Fibroblast of lung (primary cell): ENCODE results near the gene CRB1. TPM values are rescaled to one million over a fixed set of nuclear protein-coding genes. Genes with fewer than 3 reads are reported as not detected.

Experiments used
- DNase-seq, 2 donors: peaks; one replicate each; pipeline versions ENCODE4 v3.0.0 to v3.0.0-alpha.2; 2010; ENCODE audit warnings: low read depth in 2 of 2
- H2AFZ ChIP-seq: 2 replicates; pipeline ENCODE4 v1.5.1; 2012; ENCODE audit warnings: low read length, control low read depth, inconsistent platforms
- H3K27ac ChIP-seq: 2 replicates; pipeline ENCODE4 v1.5.1; 2011; ENCODE audit warnings: low read length, control low read depth; ENCODE audit not compliant: insufficient read depth
- H3K27me3 ChIP-seq: 2 replicates; pipeline ENCODE4 v1.5.1; 2011; ENCODE audit warnings: mild to moderate bottlenecking, low read length; ENCODE audit not compliant: control insufficient read depth, insufficient read depth
- H3K36me3 ChIP-seq: 2 replicates; pipeline ENCODE4 v1.5.1; 2011; ENCODE audit warnings: low read length; ENCODE audit not compliant: control insufficient read depth, insufficient read depth
- H3K4me1 ChIP-seq: 2 replicates; pipeline ENCODE4 v1.5.1; 2011; ENCODE audit warnings: low read length; ENCODE audit not compliant: control insufficient read depth, insufficient read depth; ENCODE audit errors: extremely low read depth
- H3K4me2 ChIP-seq: 2 replicates; pipeline ENCODE4 v1.5.1; 2011; ENCODE audit warnings: low read length, control low read depth; ENCODE audit not compliant: insufficient read depth; ENCODE audit errors: extremely low read depth
- H3K4me3 ChIP-seq, 4 experiments: fragments of 200-600 bp in 1 of 4; sonication (generic) in 1 of 4; replicated peaks in 1 of 4; 2 replicates each; pipeline ENCODE4 v1.5.1; 2011 to 2016; ENCODE audit warnings: low read length in 4 of 4, low read depth in 3 of 4, mild to moderate bottlenecking in 3 of 4, control low read depth in 2 of 4, inconsistent platforms in 1 of 4, mixed read lengths in 1 of 4; ENCODE audit not compliant: insufficient read depth in 1 of 4; ENCODE audit errors: control extremely low read depth in 1 of 4
- H3K79me2 ChIP-seq: 2 replicates; pipeline ENCODE4 v1.5.1; 2012; ENCODE audit warnings: mild to moderate bottlenecking, low read length, inconsistent platforms; ENCODE audit not compliant: control insufficient read depth, insufficient read depth
- H3K9ac ChIP-seq: 2 replicates; pipeline ENCODE4 v1.5.1; 2011; ENCODE audit warnings: mild to moderate bottlenecking, low read length, control low read depth; ENCODE audit not compliant: insufficient read depth
- H3K9me3 ChIP-seq: 2 replicates; pipeline ENCODE4 v1.5.1; 2012; ENCODE audit warnings: low read depth, low read length; ENCODE audit not compliant: control insufficient read depth, insufficient read depth
- H4K20me1 ChIP-seq: 2 replicates; pipeline ENCODE4 v1.5.1; 2011; ENCODE audit warnings: low read length; ENCODE audit not compliant: control insufficient read depth, insufficient read depth; ENCODE audit errors: extremely low read depth
- CTCF ChIP-seq, 2 donors: IDR thresholded peaks in 1 of 2; conservative IDR thresholded peaks in 1 of 2; 1 replicate in 1 of 2; 2 replicates in 1 of 2; pipeline ENCODE4 v1.5.1; 2011 to 2012; ENCODE audit warnings: low read length in 2 of 2, control low read depth in 1 of 2, inconsistent platforms in 1 of 2, low read depth in 1 of 2, mild to moderate bottlenecking in 1 of 2
- EZH2 ChIP-seq: IDR thresholded peaks from 2 replicates; pipeline ENCODE4 v1.5.1; 2012; ENCODE audit warnings: low read length, control low read depth, mild to moderate bottlenecking; ENCODE audit errors: missing control alignments
- polyA plus RNA-seq, 2 donors: library from polyadenylated mRNA; depleted of rRNA in 1 of 2; stranded (reverse) in 1 of 2; unstranded in 1 of 2; fragments of >200 nt; gene quantifications; 2 replicates each; pipeline ENCODE4 v1.2.1, GENCODE V29; 2011 to 2012; ENCODE audit warnings: missing spikeins in 1 of 2
- total RNA-seq: library from RNA; depleted of rRNA; stranded (reverse); fragments of >200 nt; gene quantifications from 2 replicates; pipeline ENCODE4 v1.2.1, GENCODE V29; 2014

Gene CRB1
- total and polyA plus RNA-seq, 2 donors (not counting 1 experiment from before 2014, with no cell fraction given): 0.05 to 0.66 TPM

- Histone ChIP-seq H3K9me3 (no peaks in the 10 kb centered on the region), H3K4me3 (no peak overlapping the region), H4K20me1 (no peaks in the 10 kb centered on the region), H3K9ac (no peak overlapping the region), H3K27me3 (no peaks in the 10 kb centered on the region), H2AFZ (no peak overlapping the region), H3K4me2 (no peak overlapping the region), H3K27ac (no peak overlapping the region), H3K4me1 (no peaks in the 10 kb centered on the region), H3K79me2 (no peaks in the 10 kb centered on the region), H3K36me3 (no peaks in the 10 kb centered on the region)
- DNase-seq: peak; percentile 19 to 49
- peak; percentile 76 to 77 for TF ChIP-seq CTCF (conservative IDR thresholded peaks at IDR 0.05 in 1 of 2, IDR thresholded peaks at IDR 0.05 in 1 of 2; ENCODE audit: low read depth in 1 of 2, low read length in 2 of 2)
- TF ChIP-seq EZH2: no peak
These were observed 253.2 kb downstream of the CRB1 start for GRCh38 chr1:197521118-197521739.

GRCh38 chr1:197526736-197527371 is 258.8 kb downstream of the CRB1 start:
- Histone ChIP-seq H3K4me3 (no peak overlapping the region), H2AFZ (no peak overlapping the region), H3K36me3 (no peaks in the 10 kb centered on the region), H4K20me1 (no peaks in the 10 kb centered on the region), H3K4me2 (no peak overlapping the region), H3K9ac (no peak overlapping the region), H3K27me3 (no peaks in the 10 kb centered on the region), H3K9me3 (no peaks in the 10 kb centered on the region), H3K27ac (no peak overlapping the region), H3K4me1 (no peaks in the 10 kb centered on the region), H3K79me2 (no peaks in the 10 kb centered on the region)
- TF ChIP-seq EZH2 (no peak), CTCF (conservative IDR thresholded peaks at IDR 0.05 in 1 of 2, IDR thresholded peaks at IDR 0.05 in 1 of 2; ENCODE audit: low read depth in 1 of 2, low read length in 2 of 2) (peak in 1 of 2 donors; percentile 38)
- peak; percentile 8 to 63 for DNase-seq

Other genes starting within 250 kb of the CRB1 start
- gene F13B, start 201.0 kb upstream of the CRB1 start, total RNA-seq: not detected in 2 replicates
- not detected in 2 replicates for gene F13B, start 201.0 kb upstream of the CRB1 start, polyA plus RNA-seq
- 1.8 and 9.7 TPM in 2 replicates for gene ASPM, start 121.6 kb upstream of the CRB1 start, total RNA-seq
- 4.4 and 15.0 TPM in 2 replicates for gene ASPM, start 121.6 kb upstream of the CRB1 start, polyA plus RNA-seq
- 16.7 and 17.8 TPM in 2 replicates for gene ZBTB41, start 67.0 kb upstream of the CRB1 start, total RNA-seq
- 6.3 and 10.0 TPM in 2 replicates for gene ZBTB41, start 67.0 kb upstream of the CRB1 start, polyA plus RNA-seq